Cardiac septum (tissue), 1 donor: Measurements from ENCODE around the gene CYB5B. TPM values are rescaled to one million over a fixed set of nuclear protein-coding genes. Genes with fewer than 3 reads are reported as not detected.

Experiments
- DNase-seq: peaks from one replicate; pipeline ENCODE4 v3.0.0-alpha.2; 2020; ENCODE audit warnings: low spot score
- intact Hi-C: fragments of 100-400 bp; cut with DNase I; formaldehyde crosslinking; loops from one replicate; pipeline ENCODE4 v1.14.0; 2022
- total RNA-seq: library from RNA; stranded (reverse); fragmentation: NEBNext Ultra II Directional; extraction: Animal tissue kit (Norgen Biotek cat#: 25700); gene quantifications from one replicate; pipeline ENCODE4 v1.2.1, GENCODE V29; 2021
- donor health status: DM: no; HTN: no; CAD: no.

The CYB5B gene
- total RNA-seq, 1 donor from 2014 or later: 53.2 TPM

DNA sequence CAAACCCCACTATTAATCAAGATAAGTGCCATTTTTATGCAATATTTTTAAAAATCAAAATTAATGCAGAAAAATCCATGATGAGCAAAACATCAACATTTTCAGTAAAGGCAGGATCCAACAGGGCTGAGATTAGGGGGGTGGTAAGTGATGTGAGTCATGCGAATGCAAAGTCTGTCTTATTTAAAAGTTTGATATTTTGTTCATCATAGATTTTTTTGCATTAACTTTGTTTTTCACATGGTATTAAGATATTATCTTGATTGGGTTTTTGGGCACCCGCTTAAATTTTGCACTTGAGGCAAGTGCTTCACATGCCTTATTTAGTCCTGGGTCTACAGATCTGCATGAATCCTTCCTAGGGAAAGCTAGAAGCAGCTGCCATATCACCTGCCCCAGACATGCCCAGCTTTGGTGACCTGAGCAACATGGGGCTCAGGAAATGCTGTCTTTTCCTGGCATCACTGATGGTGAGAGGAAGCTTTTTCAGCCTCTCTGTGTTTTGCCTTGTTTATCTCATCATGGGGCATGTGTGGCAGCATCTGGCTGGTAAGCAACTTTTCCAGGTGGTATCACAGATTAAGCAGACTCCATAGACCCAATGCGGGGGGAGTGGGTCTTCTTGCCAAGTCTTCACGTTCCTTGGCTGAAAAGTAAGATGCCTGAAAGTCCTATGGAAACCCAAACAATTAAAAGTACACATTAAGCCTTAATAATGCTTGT lies 83.8 kb downstream of the CYB5B start:
- intact Hi-C loops: no loop called here
- no peak for DNase-seq

DNA sequence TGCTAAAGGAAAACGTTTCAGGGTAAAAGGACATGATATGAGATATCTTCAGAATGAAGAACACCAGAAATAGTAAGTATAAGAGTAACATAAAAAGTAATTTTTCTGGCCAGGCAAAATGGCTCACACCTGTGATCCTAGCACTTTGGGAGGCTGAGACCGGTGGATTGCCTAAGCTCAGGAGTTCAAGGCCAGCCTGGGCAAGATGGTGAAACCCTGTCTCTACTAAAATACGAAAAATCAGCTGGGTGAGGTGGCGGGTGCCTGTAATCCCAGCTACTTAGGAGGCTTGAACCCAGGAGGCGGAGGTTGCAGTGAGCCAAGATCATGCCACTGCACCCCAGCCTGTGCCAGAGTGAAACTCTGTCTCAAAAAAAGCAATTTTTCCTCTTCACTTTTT lies 84.7 kb downstream of the CYB5B start:
- intact Hi-C loops: no loop called here
- DNase-seq: peak; percentile 31

DNA sequence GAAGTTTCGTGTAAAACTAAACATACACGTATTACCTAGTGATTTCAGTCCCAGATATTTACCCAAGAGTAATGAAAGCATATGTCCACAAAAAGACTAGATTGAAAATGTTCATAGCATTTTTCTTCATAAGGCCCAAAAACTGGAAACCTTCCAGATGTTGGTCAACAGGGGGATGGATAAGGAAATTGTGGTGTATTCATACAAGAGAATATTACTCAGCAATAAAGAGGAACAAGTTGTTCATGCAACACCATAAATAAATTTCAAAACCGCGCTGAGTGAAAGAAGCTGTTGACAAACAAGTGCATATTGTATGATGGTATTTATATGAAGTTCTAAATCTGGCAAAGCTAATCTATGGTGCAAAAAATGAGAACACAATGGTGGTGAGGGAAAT lies 87.2 kb downstream of the CYB5B start:
- no peak for DNase-seq
- intact Hi-C loops: no loop called here

DNA sequence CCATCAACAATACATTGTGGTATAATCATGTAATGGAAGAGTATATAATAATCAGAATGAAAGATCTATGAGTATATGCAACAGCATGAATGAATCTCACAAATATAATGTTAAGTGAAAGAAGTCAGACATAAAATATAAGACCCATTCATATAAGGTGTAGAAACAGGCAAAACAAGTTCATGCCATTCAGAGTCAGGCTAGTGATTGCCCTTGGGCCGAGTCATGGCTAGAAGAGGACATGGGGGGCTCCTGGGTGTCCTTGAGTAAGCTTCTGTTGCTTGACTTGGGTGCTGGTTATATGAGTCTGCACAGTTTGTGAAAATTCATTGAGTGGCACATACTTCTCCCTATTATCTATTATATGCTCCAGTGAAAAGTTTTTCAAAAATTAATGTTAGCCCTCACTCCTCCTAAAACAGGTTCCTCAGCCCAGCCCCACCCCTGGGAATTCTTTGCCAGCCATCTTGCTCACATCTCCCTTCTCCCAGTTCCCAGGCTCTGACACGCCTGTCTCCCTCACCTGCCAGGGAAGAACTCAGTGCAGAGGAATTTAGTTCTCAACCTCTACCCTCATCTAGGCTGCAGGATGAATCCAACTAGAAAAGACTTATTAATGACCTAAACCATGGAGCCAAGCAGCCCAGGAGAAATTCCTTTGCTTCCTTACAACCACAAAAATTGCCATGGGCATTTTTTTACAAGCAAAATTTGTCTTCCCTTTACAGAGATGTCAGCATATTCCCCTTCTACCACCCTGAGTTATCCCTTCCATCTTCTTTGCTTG lies 89.0 kb downstream of the CYB5B start:
- no peak for DNase-seq

DNA sequence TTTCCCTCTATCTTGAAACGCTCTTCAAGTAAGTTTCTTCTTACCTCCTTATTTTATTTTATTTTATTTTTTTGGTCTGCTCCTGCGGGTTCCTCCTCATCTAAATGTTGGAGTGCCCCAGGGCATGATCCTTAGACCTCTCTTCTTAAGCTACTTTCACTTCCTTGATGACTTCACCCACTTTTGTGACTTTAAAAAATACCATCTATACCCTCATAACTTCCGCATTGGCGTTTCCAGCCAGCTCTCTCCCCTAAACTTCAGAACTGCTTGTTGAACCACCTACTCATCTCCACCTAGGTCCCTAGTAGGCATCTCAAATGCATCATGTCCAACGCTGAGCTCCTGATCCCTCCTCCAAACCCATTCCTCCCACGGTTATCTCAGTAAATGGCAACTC lies 89.9 kb downstream of the CYB5B start:
- DNase-seq: peak; percentile 12
- intact Hi-C loops: no loop called here

More for the DNA sequence above, 89.0 kb downstream of the CYB5B start:
- intact Hi-C loops: no loop called here

Other genes starting within 250 kb of the CYB5B start
- 13.0 TPM for gene SNTB2, start 237.5 kb upstream of the CYB5B start, total RNA-seq
- gene VPS4A, start 113.3 kb upstream of the CYB5B start, total RNA-seq: 27.1 TPM
- 5.7 TPM for gene PDF, start 94.0 kb upstream of the CYB5B start, total RNA-seq
- gene COG8, start 85.1 kb upstream of the CYB5B start, total RNA-seq: 21.6 TPM
- 10.6 TPM for gene NIP7, start 84.8 kb upstream of the CYB5B start, total RNA-seq
- 0.38 TPM for gene TMED6, start 72.8 kb upstream of the CYB5B start, total RNA-seq
- 27.9 TPM for gene TERF2, start 38.6 kb upstream of the CYB5B start, total RNA-seq
- 28.5 TPM for gene NFAT5, start 141.3 kb downstream of the CYB5B start, total RNA-seq